NT2/D1 (cell line): ENCODE data around the gene PGAP3.
A peak's percentile ranks its signal among the peaks of the same experiment; 100 is the strongest.

Source experiments
- DNase-seq: peaks from one replicate; pipeline ENCODE4 v3.0.0-alpha.2; 2011; ENCODE audit warnings: low read depth, low spot score
- H3K27me3 ChIP-seq: 2 replicates; pipeline ENCODE4 v1.6.0; 2011; ENCODE audit warnings: mild to moderate bottlenecking; ENCODE audit not compliant: insufficient read length, insufficient read depth
- H3K36me3 ChIP-seq: 2 replicates; pipeline ENCODE4 v1.6.1; 2011; ENCODE audit warnings: mild to moderate bottlenecking, low read length, mixed read lengths; ENCODE audit not compliant: insufficient read depth, insufficient read length
- H3K4me1 ChIP-seq: 2 replicates; pipeline ENCODE4 v1.5.1; 2011; ENCODE audit not compliant: insufficient read depth, insufficient read length
- H3K4me3 ChIP-seq: 2 replicates; pipeline ENCODE4 v1.5.1; 2011; ENCODE audit warnings: low read depth; ENCODE audit not compliant: insufficient read length
- H3K9ac ChIP-seq: 2 replicates; pipeline ENCODE4 v1.6.0; 2011; ENCODE audit warnings: low read depth; ENCODE audit not compliant: insufficient read length
- H3K9me3 ChIP-seq: 2 replicates; pipeline ENCODE4 v1.5.1; 2011; ENCODE audit warnings: mild to moderate bottlenecking, low read length; ENCODE audit not compliant: insufficient read depth
- SUZ12 ChIP-seq: IDR thresholded peaks from 2 replicates; pipeline ENCODE4 v1.6.1; 2011; ENCODE audit not compliant: insufficient read length, insufficient read depth; ENCODE audit errors: extremely low read depth
- YY1 ChIP-seq: IDR thresholded peaks from 2 replicates; pipeline ENCODE4 v1.6.1; 2011; ENCODE audit not compliant: insufficient read length, insufficient read depth
- ZNF274 ChIP-seq: IDR thresholded peaks from 2 replicates; pipeline ENCODE4 v1.6.1; 2011; ENCODE audit warnings: mild to moderate bottlenecking, low read depth, low read length

Gene PGAP3

GRCh38 chr17:39671651-39672521 lies 16.0 kb downstream of the PGAP3 start:
- peaks cover 19% of the 10 kb centered on the region for H3K4me1 ChIP-seq
- peaks cover 29% of the 10 kb centered on the region for H3K27me3 ChIP-seq
- H3K9me3 ChIP-seq, result no peaks in the 10 kb centered on the region
- H3K36me3 ChIP-seq, result peaks cover 5% of the 10 kb centered on the region
- peak overlapping the region; percentile 33 for H3K9ac ChIP-seq
- no peak overlapping the region for H3K4me3 ChIP-seq
- DNase-seq, result no peak
- TF ChIP-seq YY1, result no peak
- TF ChIP-seq SUZ12, result no peak
- no peak for TF ChIP-seq ZNF274

GRCh38 chr17:39670746-39671145 lies 17.1 kb downstream of the PGAP3 start:
- Histone ChIP-seq H3K4me3 (no peak overlapping the region), H3K36me3 (no peaks in the 10 kb centered on the region), H3K9ac (no peak overlapping the region), H3K9me3 (no peaks in the 10 kb centered on the region), H3K27me3 (peaks cover 36% of the 10 kb centered on the region), H3K4me1 (peaks cover 24% of the 10 kb centered on the region)
- no peak for TF ChIP-seq SUZ12
- TF ChIP-seq YY1, result no peak
- TF ChIP-seq ZNF274, result no peak
- DNase-seq, result no peak

DNA sequence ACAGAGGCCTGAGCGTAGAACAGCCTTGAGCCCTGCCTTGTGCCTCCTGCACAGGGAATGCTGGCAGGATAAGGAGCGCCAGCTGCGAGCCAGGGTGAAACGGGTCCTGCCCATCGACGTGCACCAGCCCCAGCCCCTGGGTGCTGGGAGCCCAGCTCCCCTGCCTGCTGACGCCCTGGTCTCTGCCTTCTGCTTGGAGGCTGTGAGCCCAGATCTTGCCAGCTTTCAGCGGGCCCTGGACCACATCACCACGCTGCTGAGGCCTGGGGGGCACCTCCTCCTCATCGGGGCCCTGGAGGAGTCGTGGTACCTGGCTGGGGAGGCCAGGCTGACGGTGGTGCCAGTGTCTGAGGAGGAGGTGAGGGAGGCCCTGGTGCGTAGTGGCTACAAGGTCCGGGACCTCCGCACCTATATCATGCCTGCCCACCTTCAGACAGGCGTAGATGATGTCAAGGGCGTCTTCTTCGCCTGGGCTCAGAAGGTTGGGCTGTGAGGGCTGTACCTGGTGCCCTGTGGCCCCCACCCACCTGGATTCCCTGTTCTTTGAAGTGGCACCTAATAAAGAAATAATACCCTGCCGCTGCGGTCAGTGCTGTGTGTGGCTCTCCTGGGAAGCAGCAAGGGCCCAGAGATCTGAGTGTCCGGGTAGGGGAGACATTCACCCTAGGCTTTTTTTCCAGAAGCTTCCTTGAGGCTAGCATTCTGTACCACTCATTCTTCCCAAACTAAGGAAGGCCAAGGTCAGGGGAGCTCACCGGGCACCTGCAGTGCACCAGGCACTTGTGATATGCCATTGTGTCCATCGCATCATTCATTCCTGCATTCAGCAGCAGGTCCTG lies 17.7 kb downstream of the PGAP3 start:
- Histone ChIP-seq H3K27me3 (peaks cover 36% of the 10 kb centered on the region), H3K4me1 (peaks cover 22% of the 10 kb centered on the region), H3K9ac (no peak overlapping the region), H3K4me3 (no peak overlapping the region), H3K9me3 (no peaks in the 10 kb centered on the region), H3K36me3 (no peaks in the 10 kb centered on the region)
- no peak for DNase-seq
- TF ChIP-seq YY1 (no peak), SUZ12 (no peak), ZNF274 (no peak)

DNA sequence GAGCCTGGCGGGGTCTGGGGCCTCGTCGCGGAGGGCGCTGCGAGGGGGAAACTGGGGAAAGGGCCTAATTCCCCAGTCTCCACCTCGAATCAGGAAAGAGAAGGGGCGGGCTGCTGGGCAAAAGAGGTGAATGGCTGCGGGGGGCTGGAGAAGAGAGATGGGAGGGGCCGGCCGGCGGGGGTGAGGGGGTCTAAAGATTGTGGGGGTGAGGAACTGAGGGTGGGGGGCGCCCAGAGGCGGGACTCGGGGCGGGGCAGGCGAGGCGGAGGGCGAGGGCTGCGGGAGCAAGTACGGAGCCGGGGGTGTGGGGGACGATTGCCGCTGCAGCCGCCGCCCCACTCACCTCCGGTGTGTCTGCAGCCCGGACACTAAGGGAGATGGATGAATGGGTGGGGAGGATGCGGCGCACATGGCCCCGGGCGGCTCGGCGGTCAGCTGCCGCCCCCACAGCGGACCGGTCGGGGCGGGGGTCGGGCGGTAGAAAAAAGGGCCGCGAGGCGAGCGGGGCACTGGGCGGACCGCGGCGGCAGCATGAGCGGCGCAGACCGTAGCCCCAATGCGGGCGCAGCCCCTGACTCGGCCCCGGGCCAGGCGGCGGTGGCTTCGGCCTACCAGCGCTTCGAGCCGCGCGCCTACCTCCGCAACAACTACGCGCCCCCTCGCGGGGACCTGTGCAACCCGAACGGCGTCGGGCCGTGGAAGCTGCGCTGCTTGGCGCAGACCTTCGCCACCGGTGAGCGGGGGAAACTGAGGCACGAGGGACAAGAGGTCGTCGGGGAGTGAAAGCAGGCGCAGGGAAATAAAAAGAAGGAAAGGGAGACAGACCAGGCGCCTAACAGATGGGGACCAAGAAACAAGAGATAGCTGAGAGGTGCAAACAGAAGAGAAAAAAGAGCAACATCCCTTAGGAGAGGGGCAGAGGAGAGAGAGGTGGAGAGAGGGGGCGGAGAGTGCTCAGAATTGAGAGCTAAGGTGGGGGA lies 19.6 kb downstream of the PGAP3 start, which contains the start of gene PNMT:
Gene PNMT, plus strand, starts transcription at position 509 of the 980 bp plus-strand sequence. Its CDS starts 23 bp downstream, at position 532.
- peak within 1 kb of the TSS; percentile 72 for H3K9ac ChIP-seq

GRCh38 chr17:39667262-39667944 lies 20.5 kb downstream of the PGAP3 start:
- H3K9ac ChIP-seq, result peak overlapping the region; percentile 54
- no peak for TF ChIP-seq ZNF274
- no peak for TF ChIP-seq SUZ12
- no peak for TF ChIP-seq YY1
- no peak for DNase-seq
- no peaks in the 10 kb centered on the region for H3K9me3 ChIP-seq
- peaks cover 41% of the 10 kb centered on the region for H3K4me1 ChIP-seq
- peaks cover 7% of the 10 kb centered on the region for H3K36me3 ChIP-seq
- peak overlapping the region; percentile 29 for H3K4me3 ChIP-seq
- H3K27me3 ChIP-seq, result peaks cover 36% of the 10 kb centered on the region

More for the DNA sequence above, 19.6 kb downstream of the PGAP3 start, which contains the start of gene PNMT:
- no peak for TF ChIP-seq YY1
- no peak for TF ChIP-seq ZNF274
- no peak for TF ChIP-seq SUZ12
- DNase-seq, result no peak
- Histone ChIP-seq H3K4me3 (peak within 1 kb of the TSS; percentile 39), H3K27me3 (peaks cover 36% of the 10 kb centered on the region), H3K9me3 (no peaks in the 10 kb centered on the region), H3K36me3 (no peaks in the 10 kb centered on the region), H3K4me1 (peaks cover 33% of the 10 kb centered on the region)

GRCh38 chr17:39666601-39667261 lies 21.1 kb downstream of the PGAP3 start:
- TF ChIP-seq SUZ12, result no peak
- no peak for TF ChIP-seq ZNF274
- no peak for TF ChIP-seq YY1
- Histone ChIP-seq H3K4me1 (peaks cover 39% of the 10 kb centered on the region), H3K4me3 (peak overlapping the region; percentile 29), H3K9me3 (no peaks in the 10 kb centered on the region), H3K36me3 (peaks cover 12% of the 10 kb centered on the region), H3K9ac (peak overlapping the region; percentile 54), H3K27me3 (peaks cover 36% of the 10 kb centered on the region)
- no peak for DNase-seq
